GM19238 (cell line): ENCODE measurements around the gene PTPRH.

Experiments
- DNase-seq: peaks from one replicate; pipeline ENCODE4 v3.0.0; 2011; ENCODE audit warnings: low spot score; ENCODE audit not compliant: insufficient read length

The PTPRH gene, protein sequence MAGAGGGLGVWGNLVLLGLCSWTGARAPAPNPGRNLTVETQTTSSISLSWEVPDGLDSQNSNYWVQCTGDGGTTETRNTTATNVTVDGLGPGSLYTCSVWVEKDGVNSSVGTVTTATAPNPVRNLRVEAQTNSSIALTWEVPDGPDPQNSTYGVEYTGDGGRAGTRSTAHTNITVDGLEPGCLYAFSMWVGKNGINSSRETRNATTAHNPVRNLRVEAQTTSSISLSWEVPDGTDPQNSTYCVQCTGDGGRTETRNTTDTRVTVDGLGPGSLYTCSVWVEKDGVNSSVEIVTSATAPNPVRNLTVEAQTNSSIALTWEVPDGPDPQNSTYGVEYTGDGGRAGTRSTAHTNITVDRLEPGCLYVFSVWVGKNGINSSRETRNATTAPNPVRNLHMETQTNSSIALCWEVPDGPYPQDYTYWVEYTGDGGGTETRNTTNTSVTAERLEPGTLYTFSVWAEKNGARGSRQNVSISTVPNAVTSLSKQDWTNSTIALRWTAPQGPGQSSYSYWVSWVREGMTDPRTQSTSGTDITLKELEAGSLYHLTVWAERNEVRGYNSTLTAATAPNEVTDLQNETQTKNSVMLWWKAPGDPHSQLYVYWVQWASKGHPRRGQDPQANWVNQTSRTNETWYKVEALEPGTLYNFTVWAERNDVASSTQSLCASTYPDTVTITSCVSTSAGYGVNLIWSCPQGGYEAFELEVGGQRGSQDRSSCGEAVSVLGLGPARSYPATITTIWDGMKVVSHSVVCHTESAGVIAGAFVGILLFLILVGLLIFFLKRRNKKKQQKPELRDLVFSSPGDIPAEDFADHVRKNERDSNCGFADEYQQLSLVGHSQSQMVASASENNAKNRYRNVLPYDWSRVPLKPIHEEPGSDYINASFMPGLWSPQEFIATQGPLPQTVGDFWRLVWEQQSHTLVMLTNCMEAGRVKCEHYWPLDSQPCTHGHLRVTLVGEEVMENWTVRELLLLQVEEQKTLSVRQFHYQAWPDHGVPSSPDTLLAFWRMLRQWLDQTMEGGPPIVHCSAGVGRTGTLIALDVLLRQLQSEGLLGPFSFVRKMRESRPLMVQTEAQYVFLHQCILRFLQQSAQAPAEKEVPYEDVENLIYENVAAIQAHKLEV

DNA sequence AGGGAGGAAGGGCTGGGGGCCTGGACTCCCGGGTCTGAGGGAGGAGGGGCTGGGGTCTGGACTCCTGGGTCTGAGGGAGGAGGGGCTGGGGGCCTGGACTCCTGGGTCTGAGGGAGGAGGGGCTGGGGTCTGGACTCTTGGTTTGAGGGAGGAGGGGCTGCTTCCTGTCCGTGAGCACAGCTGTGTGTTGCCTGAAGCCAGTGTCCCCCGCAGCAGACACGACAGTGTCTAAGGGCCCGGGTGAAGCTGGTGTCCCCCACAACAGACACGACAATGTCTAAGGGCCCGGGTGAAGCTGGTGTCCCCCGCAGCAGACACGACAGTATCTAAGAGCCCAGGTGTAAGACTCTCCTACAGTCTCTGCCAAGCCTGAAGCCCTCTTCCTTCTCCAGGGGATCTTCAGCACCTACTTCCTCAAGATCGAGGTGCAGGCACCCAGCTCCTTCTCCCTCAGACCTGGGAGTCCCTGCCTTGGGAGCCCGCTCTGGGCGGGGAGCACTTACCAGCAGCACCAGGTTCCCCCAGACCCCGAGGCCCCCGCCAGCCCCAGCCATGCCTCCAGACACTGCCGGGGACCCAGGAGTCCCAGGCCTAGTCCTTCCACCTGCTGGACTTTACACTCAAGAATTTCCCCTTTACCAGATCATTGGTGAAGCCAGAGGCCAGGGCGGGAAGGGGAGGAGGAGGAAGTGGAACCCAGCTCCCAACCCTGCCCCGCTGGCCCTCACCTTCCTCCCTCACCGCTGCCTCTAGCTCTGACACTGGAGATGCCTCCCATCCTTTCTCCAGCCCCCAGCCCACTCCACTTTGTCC is at the start of gene PTPRH:
Gene PTPRH, minus strand, starts transcription at position 622 of the 813 bp plus-strand sequence. Its CDS starts 68 bp downstream, at position 554.
- no peak for DNase-seq

DNA sequence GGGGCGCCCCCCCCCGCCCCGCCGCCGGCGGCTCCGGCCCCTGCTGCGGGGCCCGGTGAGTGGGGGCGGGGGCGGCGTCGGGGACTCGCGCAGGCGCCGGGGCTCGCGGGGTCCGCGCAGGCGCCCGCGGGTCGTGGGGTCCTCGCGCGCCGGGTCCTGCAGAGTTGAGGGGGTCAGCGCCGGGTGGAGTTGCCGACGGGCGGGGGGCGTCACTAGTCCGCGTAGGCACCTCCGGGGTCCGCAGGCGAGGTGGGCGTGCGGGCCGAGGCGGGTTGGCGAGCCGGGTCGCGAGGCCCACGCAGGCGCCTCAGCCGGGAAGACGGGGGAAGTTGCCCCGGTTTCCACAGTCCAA is 49.2 kb upstream of the PTPRH start:
- DNase-seq = peak; percentile 51

DNA sequence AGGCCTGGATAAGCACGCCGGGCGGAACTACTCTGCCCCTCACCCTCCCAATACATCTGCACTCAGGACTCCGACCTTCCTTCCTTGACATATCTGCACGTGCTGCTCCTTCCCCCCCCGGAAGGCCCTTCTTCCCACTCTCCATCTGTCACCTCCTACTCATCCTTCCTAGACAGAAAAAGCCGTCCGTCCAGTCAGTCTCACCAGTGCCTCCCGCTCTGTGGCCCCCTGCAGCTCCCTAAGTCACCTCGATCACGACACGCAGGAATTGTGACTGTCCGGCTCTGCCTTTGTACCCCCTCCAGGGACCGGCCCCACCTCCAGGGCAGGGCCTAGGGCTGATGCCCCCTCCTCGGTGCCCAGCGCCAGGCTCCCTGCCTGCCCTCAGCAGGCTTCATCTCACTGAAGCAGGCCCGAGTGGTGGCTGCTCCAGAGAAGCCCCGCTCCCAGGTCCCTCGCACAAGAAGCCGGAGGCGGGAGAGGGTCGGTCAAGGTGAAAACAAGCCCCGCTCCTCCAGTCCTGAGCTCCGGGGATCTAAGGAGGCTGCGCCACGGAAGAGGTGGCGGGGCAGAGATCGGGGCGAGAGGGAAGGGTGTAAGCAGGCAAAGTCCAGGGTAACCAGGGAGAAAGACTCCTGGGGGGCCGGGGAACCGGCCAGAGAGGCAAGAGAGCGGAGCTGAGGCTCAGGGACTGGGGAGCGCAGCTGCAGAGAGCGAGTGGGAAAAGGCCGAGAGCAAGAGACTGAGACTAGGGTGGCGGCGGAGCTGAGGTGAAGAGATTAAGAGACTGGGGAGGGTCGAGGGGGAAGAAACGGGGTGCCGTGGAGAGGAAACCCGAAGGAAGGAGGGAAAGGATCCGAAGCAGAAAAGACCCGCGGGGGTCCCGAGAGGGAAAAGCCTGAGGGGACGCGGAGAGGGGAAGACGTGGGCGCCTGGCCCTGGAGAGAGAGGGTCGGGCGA is 48.4 kb upstream of the PTPRH start:
- no peak for DNase-seq

DNA sequence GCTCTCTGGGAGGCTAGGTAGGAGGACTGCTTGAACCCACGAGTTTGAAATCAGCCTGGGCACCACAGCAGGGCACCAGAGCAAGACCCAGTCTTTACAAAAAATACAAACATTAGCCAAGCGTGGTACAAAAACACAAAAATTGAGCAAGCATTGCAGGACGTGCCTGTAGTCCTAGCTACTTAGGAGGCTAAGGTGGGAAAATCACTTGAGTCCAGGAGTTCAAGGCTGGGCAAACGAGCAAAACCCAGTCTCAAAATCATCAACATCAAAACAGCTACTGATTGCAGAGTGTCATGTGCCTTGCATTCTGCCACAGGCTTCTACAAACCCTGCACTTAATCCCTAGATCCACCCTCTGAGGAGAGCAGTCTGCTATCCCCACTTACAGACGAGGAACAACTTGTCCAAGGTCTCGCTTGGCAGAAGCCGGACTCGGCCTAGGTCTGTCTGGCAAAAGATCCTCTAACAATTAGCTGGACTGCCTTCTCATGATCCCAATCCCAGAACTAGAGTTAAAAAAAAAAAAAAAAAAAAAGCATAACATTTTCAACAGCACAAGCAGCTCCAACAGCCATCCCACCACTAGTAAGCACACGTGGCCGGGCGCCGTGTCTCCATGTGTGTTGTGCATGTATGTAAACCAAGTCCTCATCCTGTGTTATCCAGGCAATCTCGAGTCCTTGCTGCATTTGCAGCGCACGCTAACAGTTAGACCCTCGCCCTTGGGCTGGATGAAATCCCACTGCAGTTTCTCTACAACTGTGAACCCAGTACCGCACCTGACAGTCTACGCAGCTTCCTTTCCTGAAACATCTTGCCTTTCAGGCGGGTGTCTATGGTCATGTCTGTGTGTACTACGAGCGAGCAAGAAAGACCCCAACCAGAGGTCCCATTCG is 47.5 kb upstream of the PTPRH start:
- no peak for DNase-seq

DNA sequence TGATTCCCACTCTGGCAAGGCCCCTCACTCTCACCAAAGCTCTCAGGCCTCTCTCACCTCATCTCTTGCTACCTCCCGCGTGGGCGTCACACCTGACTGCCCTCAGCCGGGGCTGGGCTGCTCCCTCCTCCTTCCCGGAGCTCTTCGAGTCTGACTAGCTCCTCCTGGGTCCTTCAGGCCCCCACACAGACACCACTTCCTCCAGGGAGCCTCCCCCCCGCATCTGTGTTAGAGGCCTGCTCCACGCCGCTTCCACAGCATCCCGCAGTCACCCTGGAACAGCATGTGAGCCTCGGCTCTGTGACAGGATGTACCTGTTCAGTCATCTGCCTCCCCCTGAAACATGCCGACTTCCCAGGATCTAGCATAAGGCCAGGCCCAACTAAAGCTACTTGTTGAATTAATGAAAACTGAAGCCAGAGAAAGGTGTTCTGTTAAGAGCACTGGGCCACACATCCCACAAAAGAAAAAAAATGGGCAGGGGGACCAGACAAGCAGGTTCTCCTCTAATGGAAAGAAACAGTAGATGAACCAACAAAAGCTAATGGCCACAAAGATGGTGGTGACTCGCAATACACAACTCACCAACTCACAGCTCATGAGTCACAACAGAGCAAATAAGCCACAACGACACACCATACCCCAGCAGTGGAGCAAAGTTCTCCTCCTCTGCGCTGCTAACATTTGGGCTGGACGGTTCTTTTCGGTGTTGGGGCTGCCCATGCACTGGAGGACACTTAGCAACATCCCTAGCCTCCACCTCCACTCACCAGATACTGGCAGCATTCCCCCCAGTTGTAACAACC is 46.5 kb upstream of the PTPRH start:
- peak; percentile 60 for DNase-seq

DNA sequence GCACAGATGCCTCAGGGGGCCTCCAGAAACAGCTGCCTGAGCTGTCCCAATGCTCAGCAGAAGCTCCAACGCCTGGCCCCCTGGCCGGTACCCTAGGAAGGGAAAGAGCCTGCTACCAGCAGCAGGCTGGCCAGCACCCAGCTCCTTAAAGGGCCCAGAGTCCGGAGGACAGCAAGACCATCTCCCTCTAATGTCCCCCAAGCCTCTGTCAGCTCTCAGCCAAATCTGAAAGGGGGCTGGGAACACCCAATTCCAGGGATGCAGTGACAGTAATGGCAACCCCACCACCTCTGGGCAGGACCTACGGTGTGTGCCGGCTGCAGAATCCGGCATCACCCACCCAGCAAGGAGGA is 45.3 kb upstream of the PTPRH start:
- no peak for DNase-seq

DNA sequence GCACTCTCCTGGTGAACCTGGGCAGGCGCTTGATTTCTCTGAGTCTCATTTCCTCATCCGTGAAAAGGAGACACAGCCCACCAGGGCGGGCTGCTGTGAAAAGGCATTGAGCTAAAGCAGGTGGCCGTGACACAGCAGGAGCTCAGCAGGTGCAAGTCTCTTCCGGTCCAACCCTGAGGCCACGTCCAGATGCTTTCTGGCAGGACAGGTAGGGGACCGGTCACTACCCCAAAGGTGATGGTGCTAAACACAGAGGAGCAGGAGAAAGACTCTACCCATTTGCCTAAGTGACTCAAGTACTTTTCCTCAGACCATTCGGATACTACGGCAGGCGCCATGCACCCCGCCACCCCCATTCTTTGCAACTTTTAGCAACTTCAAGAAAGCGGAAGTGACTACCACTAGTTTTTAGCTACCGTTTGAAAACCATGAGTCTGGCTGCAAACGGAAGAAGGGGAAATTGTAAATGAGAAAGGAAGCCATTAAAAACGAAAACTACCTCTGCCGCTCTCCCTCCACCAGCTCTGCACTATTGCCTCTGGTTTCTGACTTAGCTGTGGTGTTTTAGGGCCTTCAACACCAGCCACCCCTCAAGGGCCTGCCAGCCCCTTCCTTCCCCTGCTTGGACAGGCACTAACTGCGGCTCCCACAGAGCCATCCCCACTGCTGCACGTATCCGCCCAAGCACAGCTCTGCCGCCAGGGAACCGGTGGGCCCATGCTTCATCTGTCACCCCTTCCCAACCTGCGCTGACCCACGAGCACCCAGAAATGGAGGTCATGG is 44.7 kb upstream of the PTPRH start:
- peak; percentile 81 for DNase-seq

DNA sequence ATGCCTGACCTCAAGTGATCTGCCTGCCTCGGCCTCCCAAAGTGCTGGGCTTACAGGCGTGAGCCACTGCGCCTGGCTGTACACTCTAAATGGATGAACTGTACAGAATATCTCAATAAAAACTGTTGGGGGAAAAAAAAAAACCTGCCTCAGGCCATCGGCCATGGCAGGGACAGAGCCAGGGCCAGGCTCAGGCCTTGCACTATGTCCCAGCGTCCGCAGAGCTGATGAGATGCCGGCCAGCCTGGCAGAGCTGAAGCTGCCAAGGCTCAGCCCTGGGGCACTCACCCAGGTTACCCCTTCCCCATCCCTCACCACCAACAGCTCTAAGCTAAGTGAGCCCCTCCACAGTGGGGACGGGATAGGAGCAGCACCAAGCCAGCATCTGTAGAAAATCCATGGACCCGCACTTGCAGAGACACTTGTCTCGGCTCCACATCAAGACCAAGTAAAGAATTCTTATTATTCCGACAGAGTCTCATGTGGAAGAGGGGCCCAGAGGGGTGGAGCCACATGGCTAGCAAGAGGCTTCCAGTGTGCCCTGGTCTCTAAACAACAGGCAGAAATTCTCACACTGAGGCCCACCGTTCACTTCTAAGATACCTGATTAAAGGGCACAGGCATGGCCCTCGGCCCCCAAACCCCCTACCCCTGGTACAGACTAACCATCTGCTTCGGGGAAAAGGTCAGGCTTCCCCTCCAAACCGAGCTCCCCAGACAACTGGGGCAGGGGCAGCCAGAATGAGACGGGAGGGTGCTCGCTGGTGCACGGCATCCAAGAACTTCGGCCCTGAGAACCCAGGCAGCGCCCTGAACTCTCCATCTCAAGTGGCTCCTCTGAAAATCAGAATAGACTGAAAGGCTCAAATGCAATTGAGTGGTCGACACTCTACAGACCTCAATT is 43.7 kb upstream of the PTPRH start:
- no peak for DNase-seq

DNA sequence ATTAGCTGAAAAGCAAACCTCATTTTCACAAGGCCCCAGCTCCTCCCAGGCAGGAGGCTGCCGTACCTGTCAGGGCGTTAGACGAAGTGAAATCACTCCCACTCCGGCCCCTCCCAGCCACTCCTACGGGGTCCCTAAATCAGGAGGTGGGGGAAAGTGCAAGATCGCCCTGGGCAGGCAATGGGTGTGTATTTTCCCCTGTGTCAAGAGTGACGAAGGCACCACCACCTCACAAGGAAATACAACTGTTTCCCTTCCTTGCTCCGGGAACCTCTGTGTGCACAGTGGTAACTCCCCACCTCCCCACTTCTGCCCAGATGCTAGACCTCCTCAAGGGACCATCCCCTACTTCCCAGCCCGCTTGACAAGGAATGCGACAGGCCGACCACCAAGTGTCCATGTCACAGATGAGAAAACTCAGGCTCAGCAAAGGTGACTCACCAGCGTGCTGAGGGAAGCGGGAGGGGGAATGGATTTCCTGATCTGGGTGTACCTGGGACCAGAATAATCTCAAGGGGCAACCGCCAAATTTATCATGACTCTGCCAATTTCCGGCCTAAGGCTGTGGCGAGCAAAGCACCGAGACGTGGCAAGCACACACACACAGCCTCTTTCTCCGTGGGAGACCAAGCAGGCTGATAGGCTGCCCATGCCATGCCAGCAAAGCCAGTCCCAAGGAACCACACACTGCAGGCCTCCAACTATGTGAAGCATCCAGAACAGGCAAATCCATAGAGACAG is 42.2 kb upstream of the PTPRH start:
- DNase-seq = no peak

DNA sequence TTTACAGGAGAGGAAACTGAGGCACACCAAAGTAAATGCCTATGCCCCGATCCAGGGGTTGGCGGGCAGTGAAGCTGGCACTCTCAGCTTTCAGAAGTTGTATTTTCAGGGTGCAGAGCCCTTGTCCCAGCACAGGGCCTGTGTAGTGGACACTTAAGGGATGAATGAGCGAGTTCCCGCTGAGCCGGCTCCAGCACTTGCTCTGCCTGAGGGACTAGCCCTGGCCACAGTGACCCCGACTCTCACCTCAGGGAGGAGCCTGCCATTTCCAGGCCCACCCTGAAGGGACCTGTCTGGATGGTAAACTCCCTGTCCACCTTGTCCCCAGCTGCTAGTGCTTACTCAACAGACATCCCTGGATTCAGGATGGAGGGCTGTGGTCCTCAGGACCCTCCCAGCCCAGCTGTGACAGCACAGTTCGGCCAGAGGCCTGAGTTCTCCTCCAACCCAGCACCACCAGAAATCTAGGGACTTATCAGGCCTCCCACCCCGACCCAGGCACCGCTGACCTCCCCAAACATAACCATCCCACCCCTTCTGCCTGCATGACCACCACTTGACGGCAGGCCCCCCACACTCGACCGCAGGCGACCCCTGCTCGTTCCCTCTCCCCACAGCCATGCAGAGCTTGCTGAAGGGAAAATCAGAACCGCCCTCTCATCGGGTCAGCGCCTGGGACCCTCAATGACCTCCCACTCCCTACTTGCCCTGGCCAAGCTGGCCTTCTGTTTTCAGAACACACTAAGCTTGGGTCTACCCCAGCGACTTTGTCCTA is 41.1 kb upstream of the PTPRH start:
- DNase-seq = no peak

DNA sequence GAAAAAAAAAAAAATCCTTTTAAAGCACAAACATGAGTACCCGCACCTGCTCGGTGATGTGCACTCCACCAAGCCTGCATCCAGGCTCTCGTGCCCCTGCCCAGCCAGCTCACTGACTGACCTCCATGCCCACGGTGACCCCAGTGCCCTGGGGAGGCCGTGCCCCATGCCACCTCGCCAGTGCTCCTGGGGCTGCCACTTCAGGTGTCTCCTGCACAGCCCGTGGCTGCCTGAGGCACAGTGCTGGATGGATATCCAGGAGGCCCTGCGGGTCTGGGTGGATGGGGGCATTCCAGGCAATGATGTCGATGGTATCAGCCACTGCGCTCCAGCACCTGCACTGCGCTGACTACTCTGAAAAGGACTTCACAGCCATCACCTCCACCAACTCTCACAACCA is 40.5 kb upstream of the PTPRH start:
- DNase-seq = no peak

DNA sequence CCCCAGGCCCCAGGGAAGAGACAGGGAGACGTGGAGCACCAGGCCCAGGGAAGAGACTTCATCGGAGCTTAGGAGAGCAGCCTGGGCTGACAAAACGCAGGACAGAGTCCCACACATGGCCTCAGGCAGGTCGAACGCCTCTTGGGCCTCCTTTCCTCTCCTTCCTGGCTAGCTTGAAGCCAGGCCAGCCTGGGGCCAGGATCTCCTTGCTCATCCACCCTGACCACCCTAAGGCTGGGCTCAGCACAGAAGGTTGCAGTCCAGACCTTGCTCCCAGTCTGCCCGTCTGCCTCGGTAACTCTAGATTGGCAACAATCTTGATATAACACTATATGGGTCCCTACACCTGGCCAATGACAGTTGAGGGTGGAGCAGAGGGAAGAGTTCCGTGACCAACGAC is 39.4 kb upstream of the PTPRH start:
- no peak for DNase-seq

DNA sequence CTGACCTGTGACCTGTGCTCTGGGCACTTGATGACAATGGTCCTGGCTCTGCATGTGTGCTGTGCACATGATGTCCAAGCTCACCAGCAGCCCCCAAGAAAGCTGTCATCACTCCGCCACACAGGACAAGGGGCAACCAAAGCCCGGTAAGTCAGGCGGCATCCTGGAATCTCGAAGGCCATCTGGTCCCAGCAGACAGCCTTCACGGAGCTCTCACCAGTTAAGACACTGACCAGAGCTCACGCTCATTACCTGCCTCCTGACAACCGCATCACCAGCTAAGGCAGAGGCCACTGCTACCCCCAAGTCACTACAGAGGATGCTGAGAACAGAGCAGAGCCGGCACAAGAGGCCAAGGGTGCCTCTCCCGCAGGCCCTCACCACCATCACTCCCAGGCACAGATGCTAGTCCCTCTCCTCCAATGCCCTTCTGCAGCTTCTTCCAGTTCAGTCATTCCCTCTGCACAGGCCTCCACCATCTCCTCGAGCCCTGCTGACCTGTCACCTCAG is 38.9 kb upstream of the PTPRH start:
- no peak for DNase-seq

DNA sequence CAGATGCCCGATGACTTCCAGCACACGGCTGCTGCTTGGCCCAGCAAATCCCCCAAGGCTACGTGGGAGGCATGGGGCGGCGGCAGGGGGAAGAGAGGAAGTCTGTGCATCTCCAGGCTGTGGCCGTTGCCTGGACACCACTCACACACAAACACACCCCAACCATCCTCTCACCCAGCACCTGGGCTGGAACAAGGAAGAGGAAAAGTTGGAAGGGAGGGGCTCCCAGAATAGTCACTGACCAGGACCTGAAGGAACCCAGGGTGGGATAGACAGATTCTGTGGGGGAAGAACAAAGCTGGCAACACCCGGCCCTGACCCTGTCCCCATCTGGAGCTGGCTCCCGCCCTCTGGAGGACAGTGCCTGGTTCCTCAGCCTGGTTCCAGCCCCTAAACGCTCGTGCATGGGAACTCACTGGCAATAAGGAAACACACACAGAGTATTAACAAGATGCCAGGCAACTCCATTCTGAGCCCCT is 38.4 kb upstream of the PTPRH start:
- DNase-seq = no peak
